ENCODE results near the gene MTPN. TPM values are rescaled to one million over a fixed set of nuclear protein-coding genes. Genes with fewer than 3 reads are reported as not detected.

Gene MTPN
- total and polyA plus RNA-seq, 10 of the 15 experiments (the other 5 are each of a cell fraction or from before 2014, with no cell fraction given): 38.7 to 146 (median 85.4) TPM

DNA sequence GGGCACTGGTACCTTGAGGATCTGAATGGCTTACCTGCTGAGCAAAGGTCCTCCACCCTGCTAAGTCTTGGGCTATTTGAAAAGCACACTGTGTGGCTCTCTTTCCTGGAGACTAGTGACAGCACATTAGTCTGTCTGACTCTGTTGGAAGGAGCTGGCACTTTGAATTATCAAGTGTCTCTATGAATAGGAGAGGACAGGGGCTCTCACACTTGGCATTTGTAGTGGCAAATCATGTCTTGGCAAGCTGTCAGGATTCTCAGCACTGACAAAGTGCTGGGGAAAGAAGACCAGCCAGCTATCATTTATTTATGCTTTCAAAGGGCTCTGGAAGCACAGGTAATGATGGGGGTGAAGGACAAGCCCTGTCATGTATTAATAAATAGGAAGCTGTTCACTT, 62.8 kb downstream of the MTPN start:
- no peak for FAIRE-seq
- no peak overlapping the region for H3K4me2 ChIP-seq (ENCODE audit: control insufficient read depth, insufficient read depth)
- intact Hi-C loops (cut with micrococcal nuclease; ENCODE audit: unreplicated experiment) (no loop called here), in situ Hi-C loops (cut with MboI) (no loop called here)
- RAD21 ChIA-PET (ENCODE audit: unreplicated experiment): no interaction called here
- TF ChIP-seq CREB1 (IDR thresholded peaks at IDR 0.05; ENCODE audit: low read depth): no peak
- TF ChIP-seq, protein P1, sequence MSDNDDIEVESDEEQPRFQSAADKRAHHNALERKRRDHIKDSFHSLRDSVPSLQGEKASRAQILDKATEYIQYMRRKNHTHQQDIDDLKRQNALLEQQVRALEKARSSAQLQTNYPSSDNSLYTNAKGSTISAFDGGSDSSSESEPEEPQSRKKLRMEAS (IDR thresholded peaks at IDR 0.05; ENCODE audit: low read depth, low read length): no peak
- no peak for TF ChIP-seq SUPT20H (IDR thresholded peaks at IDR 0.05; ENCODE audit: borderline replicate concordance, control insufficient read depth, low read depth, low read length)
- TF ChIP-seq RAD51 (IDR thresholded peaks at IDR 0.05): no peak
- TF ChIP-seq, protein P2, sequence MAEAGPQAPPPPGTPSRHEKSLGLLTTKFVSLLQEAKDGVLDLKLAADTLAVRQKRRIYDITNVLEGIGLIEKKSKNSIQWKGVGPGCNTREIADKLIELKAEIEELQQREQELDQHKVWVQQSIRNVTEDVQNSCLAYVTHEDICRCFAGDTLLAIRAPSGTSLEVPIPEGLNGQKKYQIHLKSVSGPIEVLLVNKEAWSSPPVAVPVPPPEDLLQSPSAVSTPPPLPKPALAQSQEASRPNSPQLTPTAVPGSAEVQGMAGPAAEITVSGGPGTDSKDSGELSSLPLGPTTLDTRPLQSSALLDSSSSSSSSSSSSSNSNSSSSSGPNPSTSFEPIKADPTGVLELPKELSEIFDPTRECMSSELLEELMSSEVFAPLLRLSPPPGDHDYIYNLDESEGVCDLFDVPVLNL (IDR thresholded peaks at IDR 0.05; ENCODE audit: low read depth, low read length): no peak
- no peak overlapping the region for H3K9ac ChIP-seq (ENCODE audit: control insufficient read depth, insufficient read depth, low read length)
- H3K4me1 ChIP-seq (ENCODE audit: control insufficient read depth, insufficient read depth, low read length): no peaks in the 10 kb centered on the region
- no peaks in the 10 kb centered on the region for H4K20me1 ChIP-seq (ENCODE audit: control insufficient read depth, insufficient read depth)
- no peaks in the 10 kb centered on the region for H3K27me3 ChIP-seq (replicated peaks in 1 of 2; ENCODE audit: control insufficient read depth in 2 of 2, insufficient read depth in 2 of 2, low read length in 1 of 2)
- no peak overlapping the region for H2AFZ ChIP-seq (ENCODE audit: control insufficient read depth, low read depth, low read length)
- no peaks in the 10 kb centered on the region for H3K79me2 ChIP-seq (ENCODE audit: control insufficient read depth, insufficient read depth, low read length)
- ATAC-seq: no peak
- SMC1A ChIA-PET (ENCODE audit: uncharacterized antibody, unreplicated experiment): no interaction called here
- no TSS peak for BruUV-seq (replicated peaks)
- H3K27ac ChIP-seq (ENCODE audit: control insufficient read depth, insufficient read depth): no peak overlapping the region
- H3K4me3 ChIP-seq: no peak overlapping the region
- no peaks in the 10 kb centered on the region for H3K9me3 ChIP-seq (replicated peaks; ENCODE audit: control insufficient read depth, insufficient read depth, low read length)
- no peak for DNase-seq (ENCODE audit: low read depth, low spot score)
- CTCF ChIA-PET: no interaction called here
- POLR2A ChIA-PET: no interaction called here
- H3K36me3 ChIP-seq (ENCODE audit: control insufficient read depth in 2 of 2, insufficient read depth in 2 of 2, low read length in 1 of 2): no peaks in the 10 kb centered on the region

DNA sequence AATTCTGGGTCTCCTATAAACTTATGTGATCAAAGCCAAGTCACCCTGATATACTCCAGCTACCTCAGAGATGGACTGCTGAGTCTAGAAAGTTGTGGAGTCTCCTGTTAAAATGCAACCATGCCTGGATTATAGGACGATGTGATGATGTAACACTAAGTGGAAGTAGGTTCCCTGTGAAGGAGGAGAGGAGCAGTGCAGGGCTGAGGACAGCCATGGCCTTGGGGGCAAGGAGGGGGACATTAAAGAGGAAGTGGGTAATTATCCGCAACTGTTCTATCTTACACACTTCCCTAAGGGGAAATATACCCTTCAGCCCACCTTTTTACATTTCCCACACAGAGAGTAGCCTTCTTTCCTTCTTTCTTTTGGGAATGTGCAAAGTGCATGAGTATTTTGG, 63.8 kb downstream of the MTPN start:
- in situ Hi-C loops (cut with MboI): no loop called here
- ChIA-PET SMC1A (ENCODE audit: uncharacterized antibody, unreplicated experiment) (interaction anchor here (0.8 kb wide), 1 partner anchor 11 kb away, joined by 3 read pairs; no protein-coding TSS in a partner anchor), CTCF (no interaction called here), RAD21 (ENCODE audit: unreplicated experiment) (no interaction called here), POLR2A (no interaction called here)
- Histone ChIP-seq H3K36me3 (ENCODE audit: control insufficient read depth in 2 of 2, insufficient read depth in 2 of 2, low read length in 1 of 2) (no peaks in the 10 kb centered on the region), H4K20me1 (ENCODE audit: control insufficient read depth, insufficient read depth) (no peaks in the 10 kb centered on the region), H3K79me2 (ENCODE audit: control insufficient read depth, insufficient read depth, low read length) (no peaks in the 10 kb centered on the region), H2AFZ (ENCODE audit: control insufficient read depth, low read depth, low read length) (no peak overlapping the region), H3K4me2 (ENCODE audit: control insufficient read depth, insufficient read depth) (no peak overlapping the region), H3K27me3 (replicated peaks in 1 of 2; ENCODE audit: control insufficient read depth in 2 of 2, insufficient read depth in 2 of 2, low read length in 1 of 2) (no peaks in the 10 kb centered on the region), H3K4me1 (ENCODE audit: control insufficient read depth, insufficient read depth, low read length) (no peaks in the 10 kb centered on the region), H3K27ac (ENCODE audit: control insufficient read depth, insufficient read depth) (no peak overlapping the region), H3K9ac (ENCODE audit: control insufficient read depth, insufficient read depth, low read length) (no peak overlapping the region), H3K4me3 (no peak overlapping the region), H3K9me3 (replicated peaks; ENCODE audit: control insufficient read depth, insufficient read depth, low read length) (no peaks in the 10 kb centered on the region)
- DNase-seq (ENCODE audit: low read depth, low spot score): no peak
- WGBS (ENCODE audit: insufficient coverage, insufficient replicate concordance, low lambda C conversion rate, missing lambda C conversion rate): 42% methylated on average over 2 of the region's 2 CpGs
- no peak for ATAC-seq
- FAIRE-seq: no peak
- TF ChIP-seq ZNF24 (IDR thresholded peaks at IDR 0.05) (no peak), SPI1 (IDR thresholded peaks at IDR 0.05; ENCODE audit: borderline replicate concordance, insufficient read depth, low read depth, low read length) (peak; percentile 20; the same call in 1 of the 2 replicates)
- intact Hi-C loops (cut with micrococcal nuclease; ENCODE audit: unreplicated experiment): no loop called here
- BruUV-seq (replicated peaks): no TSS peak

Measured in GM12878 (cell line).